ENCODE results near the gene FGF18.
"Not testable (repeated sequence)": the region's sequence is repeated elsewhere in the genome, so short reads cannot be mapped to it uniquely, and the experiment has no call there.

DNA sequence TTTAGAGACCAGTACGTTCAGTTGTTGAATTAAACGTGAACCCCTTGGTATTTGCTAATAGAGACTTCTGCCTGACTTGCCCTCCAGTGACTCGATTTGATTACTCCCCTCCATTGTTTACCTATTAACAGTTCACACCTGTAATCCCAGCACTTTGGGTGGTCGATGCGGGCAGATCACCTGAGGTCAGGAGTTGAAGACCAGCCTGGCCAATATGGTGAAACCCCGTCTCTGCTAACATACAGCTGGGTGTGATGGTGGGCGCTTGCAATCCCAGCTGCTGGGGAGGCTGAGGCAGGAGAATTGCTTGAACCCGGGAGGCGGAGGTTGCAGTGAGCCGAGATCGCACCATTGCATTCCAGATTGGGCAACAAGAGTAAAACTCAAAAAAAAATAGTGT lies 22.9 kb upstream of the FGF18 start:
- TF ChIP-seq, protein P1, sequence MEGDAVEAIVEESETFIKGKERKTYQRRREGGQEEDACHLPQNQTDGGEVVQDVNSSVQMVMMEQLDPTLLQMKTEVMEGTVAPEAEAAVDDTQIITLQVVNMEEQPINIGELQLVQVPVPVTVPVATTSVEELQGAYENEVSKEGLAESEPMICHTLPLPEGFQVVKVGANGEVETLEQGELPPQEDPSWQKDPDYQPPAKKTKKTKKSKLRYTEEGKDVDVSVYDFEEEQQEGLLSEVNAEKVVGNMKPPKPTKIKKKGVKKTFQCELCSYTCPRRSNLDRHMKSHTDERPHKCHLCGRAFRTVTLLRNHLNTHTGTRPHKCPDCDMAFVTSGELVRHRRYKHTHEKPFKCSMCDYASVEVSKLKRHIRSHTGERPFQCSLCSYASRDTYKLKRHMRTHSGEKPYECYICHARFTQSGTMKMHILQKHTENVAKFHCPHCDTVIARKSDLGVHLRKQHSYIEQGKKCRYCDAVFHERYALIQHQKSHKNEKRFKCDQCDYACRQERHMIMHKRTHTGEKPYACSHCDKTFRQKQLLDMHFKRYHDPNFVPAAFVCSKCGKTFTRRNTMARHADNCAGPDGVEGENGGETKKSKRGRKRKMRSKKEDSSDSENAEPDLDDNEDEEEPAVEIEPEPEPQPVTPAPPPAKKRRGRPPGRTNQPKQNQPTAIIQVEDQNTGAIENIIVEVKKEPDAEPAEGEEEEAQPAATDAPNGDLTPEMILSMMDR (IDR thresholded peaks at IDR 0.05), result not testable (repeated sequence)
- not testable (repeated sequence) for TF ChIP-seq EP300, POLR2AphosphoS5 (IDR thresholded peaks at IDR 0.05)

All from upper lobe of left lung (tissue), 4 donors.